ENCODE data around the gene NR1D1. TPM values are rescaled to one million over a fixed set of nuclear protein-coding genes. Genes with fewer than 3 reads are reported as not detected.
"Not testable (repeated sequence)": the region's sequence is repeated elsewhere in the genome, so short reads cannot be mapped to it uniquely, and the experiment has no call there.

Gene NR1D1
- total RNA-seq = 25.8 TPM
- long read RNA-seq, transcript NR1D1-201 (8 exons, 2,772 nt) = major isoform, 21 of 35 reads
- long read RNA-seq, partial matches to known transcripts = 9 of 35 reads
- long read RNA-seq, other reads (novel, unspliced or antisense) = 5 of 35 reads

GRCh38 chr17:40100419-40100668, at the start of gene NR1D1:
Gene NR1D1 (minus strand): TSS chr17:40100589. CDS start chr17:40100094, 495 bp downstream.
- intact Hi-C loops (cut with DNase I) = loop anchor here (1.0 kb wide), 1 partner anchor 8 kb away; no protein-coding TSS in a partner anchor
- DNase-seq (ENCODE audit: low spot score) = no peak

- intact Hi-C loops (cut with DNase I) = no loop called here
- DNase-seq (ENCODE audit: low spot score) = no peak
These were observed 48.1 kb upstream of the NR1D1 start for GRCh38 chr17:40148527-40148926.

DNA sequence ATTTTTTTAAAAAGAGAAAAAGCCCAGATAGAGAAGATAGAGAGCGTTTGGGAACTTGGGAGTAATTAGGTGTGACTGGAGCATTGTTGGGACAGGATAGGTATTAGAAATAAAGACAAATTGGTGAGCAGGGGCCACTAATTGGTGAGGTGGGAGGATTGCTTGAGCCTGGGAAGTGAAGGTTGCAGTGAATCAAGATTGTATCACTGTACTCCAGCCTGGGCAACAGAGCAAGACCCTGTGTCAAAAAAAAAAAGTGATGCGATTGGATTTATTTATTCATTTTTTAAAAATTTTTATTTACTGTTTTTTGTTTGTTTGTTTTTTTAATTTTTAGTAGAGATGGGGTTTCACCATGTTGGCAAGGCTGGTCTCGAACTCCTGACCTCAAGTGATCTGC, 45.1 kb upstream of the NR1D1 start:
- intact Hi-C loops (cut with DNase I) = no loop called here
- no peak for DNase-seq (ENCODE audit: low spot score)

GRCh38 chr17:40143166-40143565, 42.8 kb upstream of the NR1D1 start:
- DNase-seq (ENCODE audit: low spot score); intact Hi-C loops (cut with DNase I): not testable (repeated sequence)

- intact Hi-C loops (cut with DNase I) = loop anchor here (1.0 kb wide), 1 partner anchor 15 kb away; no protein-coding TSS in a partner anchor
- DNase-seq (ENCODE audit: low spot score) = no peak
These were observed 39.2 kb upstream of the NR1D1 start for GRCh38 chr17:40139566-40140058.

DNA sequence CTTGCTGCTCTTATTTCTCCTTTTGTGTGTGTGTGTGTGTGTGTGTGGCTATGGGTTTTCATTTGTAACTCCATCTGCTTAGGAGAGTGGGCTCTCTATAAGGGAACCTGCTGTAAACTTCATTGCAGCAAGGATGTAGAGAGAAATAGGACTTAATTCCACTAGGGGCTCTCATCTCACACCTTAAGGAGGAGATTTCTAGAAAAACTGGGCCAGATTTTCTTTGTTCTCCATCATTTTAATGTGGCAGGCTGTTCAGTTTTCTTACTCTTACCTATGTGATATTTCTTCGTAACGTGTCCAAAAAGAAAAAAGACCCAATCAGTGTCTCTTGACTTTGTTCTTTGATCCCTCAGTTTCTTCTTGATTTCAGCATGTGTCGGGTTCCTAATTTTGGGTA, 35.4 kb upstream of the NR1D1 start:
- DNase-seq (ENCODE audit: low spot score) = no peak
- intact Hi-C loops (cut with DNase I) = no loop called here

GRCh38 chr17:40134184-40134583, 33.8 kb upstream of the NR1D1 start:
- DNase-seq (ENCODE audit: low spot score) = no peak
- intact Hi-C loops (cut with DNase I) = no loop called here

- intact Hi-C loops (cut with DNase I) = no loop called here
- DNase-seq (ENCODE audit: low spot score) = peak; percentile 85
These were observed 30.1 kb upstream of the NR1D1 start for GRCh38 chr17:40130352-40131042.

DNA sequence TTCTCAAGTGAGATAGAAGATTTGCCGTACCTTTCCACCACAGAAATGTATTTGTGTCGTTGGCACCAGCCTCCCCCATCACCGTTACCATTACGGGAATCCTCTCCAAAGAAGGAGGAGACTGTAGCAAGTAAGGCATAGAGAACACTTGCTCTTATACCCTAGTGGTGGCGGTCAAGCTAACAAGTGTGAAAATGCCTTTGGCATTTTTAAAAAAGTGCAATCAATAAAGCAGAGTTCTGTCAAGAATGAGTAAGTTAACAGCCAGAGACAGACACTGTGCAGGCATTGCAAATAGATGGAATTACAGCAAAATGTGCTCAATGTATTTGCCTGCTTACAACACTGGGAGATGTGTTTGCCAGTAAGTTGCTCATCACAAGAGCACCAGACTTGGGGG, 29.1 kb upstream of the NR1D1 start:
- no peak for DNase-seq (ENCODE audit: low spot score)
- intact Hi-C loops (cut with DNase I) = no loop called here

DNA sequence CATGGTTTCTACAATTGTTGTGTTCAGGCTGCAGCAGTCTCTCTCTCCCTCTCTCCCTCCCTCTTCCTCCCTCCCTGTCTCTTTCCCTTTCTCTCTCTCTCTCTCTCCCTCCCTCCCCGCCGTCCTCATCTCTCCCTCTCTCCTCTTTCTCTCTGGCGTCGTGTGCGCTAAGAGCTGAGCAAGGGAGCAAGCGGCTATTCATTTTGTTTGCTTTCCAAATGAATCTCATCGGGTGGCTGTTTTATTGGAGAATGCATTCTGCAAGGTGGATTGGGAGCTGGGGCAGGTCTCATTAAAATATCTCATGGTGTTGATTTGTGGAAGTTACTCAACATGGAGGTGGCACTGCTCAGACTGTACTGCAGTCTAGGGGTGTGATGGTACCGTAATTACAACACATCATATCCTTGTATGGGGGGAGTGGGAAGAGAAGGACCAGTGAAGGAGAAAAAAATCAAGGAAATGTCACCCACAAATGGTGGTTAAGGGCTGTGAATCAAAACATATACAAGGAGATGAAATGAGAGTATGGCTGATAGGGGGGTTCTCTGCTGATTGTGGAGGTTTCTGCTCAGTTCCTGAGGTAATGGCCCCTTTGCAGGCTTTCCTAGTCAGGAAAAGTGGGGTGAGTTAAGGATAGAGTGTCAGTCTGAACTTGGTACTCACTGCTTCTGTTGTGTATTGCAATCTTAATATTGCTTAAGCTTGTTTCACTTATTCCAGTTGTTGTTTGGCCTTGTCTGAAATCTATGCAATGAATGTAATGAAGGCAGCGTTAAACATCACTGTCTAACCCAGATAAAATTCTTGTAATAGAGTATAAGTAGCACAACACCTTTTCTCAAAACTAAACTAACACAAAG, 24.1 kb upstream of the NR1D1 start:
- intact Hi-C loops (cut with DNase I) = loop anchor here (1.0 to 5.0 kb wide), 2 partner anchors 16 to 163 kb away; partner anchors contain the start of genes CASC3 and CDC6
- no peak for DNase-seq (ENCODE audit: low spot score)

DNA sequence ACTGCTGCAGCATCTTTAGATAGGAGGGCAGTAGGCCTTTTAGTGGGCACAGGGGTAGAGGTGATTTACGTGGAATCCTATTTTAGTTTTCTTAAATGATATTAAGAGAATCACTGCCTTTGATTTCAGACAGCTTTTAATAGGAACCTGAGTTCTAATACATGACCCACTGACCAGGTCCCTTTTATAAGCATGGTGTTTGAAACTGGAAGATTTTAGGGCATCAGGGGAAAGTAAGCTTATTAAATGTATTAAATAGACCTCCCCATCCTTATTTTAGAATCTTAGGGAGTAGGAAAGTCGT, 23.4 kb upstream of the NR1D1 start:
- no peak for DNase-seq (ENCODE audit: low spot score)
- intact Hi-C loops (cut with DNase I) = loop anchor here (1.0 to 5.0 kb wide), 2 partner anchors 17 to 164 kb away; partner anchors contain the start of genes CASC3 and CDC6

DNA sequence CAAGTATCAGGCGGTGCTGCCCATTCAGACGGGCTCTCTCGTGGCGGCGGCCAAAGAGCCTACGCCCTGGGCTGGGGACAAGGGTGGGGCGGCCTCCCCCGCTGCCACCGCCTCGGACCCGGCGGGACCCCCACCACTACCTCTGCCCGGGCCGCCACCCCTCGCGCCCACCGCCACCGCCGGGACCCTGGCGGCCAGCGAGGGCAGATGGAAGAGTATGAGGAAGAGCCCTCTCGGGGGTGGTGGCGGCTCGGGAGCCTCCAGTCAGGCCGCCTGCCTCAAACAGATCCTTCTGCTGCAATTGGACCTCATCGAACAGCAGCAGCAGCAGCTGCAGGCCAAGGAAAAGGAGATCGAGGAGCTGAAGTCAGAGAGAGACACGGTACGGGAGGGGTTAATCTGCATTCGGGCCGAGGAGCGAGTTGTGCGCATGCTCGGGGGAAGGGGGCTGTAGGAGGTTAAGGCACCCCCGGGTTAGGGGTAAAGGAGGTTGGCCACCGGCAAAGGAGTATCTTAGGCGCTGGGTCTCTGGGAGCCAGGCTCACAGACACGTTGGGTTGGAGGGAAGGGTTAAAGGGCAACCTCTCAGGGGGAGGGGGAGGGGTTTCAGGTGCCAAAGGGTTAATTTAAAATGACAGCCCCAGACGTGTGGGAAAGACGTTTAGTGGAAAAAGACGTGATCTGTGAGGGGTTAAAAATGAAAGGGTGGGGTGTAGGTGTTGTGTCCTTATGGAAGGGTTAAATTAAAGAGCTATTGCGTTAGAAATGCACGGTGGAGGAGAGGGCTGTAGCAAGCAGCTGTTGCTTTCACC, 22.8 kb upstream of the NR1D1 start:
- no peak for DNase-seq (ENCODE audit: low spot score)

GRCh38 chr17:40122136-40122998, 22.0 kb upstream of the NR1D1 start:
- intact Hi-C loops (cut with DNase I) = loop anchor here (5.0 kb wide), 1 partner anchor 165 kb away; the partner anchor contains the start of gene CDC6
- DNase-seq (ENCODE audit: low spot score) = no peak

More for the DNA sequence above, 22.8 kb upstream of the NR1D1 start:
- intact Hi-C loops (cut with DNase I) = loop anchor here (5.0 kb wide), 1 partner anchor 164 kb away; the partner anchor contains the start of gene CDC6

DNA sequence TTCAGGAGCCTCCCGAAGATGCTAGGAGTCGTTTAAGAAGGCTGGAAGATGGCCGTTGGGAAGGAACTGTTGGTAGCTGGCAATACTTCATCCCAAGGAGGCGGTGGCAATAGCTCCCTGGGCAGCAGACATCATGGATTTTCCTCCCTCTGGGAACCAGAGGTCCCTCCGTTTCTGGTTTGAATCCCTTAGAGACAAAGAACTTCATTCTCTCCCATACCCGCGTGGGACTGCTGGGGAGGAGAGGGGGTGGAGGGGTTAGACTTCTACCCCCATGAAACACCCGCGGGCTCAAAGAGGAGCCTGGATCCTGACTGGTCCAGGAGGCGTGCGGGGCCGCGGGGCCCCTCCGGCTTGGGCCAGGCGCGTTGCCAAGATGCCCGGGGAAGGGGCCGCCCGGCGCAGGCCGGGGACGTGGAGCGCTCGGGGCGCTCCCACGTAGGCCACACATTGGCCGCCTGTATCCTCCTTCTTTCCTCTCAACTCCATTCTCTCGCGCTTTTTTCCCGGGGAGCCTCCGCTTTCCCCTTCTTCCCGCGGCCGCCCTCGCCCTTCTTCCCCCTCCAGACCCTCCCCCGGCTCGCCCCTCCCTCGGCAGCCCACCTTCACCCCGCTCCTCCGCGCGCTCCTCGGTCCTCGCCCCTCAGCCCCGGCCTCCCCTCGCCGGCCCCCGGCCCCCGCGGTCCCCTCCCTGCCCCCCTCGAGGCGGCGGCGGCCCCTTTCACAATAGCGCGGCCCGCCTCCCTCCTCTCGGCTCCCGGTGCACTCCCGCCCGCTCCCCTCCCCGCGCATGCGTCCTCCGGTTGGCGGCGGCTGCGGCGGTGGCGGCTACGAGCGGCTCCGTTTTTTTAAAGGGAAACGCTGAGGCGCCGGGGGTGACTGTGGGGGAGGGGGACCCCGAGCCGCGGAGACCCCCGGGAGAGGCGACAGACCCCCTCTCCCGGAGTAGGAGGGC, 21.1 kb upstream of the NR1D1 start, which contains the start of gene MSL1:
TSS of gene MSL1 (plus strand) at position 791 of the 955 bp plus-strand sequence. CDS start 642 bp downstream, outside the sequence.
- intact Hi-C loops (cut with DNase I) = loop anchor here (5.0 kb wide), 1 partner anchor 166 kb away; the partner anchor contains the start of gene CDC6
- DNase-seq (ENCODE audit: low spot score) = peak; percentile 96

DNA sequence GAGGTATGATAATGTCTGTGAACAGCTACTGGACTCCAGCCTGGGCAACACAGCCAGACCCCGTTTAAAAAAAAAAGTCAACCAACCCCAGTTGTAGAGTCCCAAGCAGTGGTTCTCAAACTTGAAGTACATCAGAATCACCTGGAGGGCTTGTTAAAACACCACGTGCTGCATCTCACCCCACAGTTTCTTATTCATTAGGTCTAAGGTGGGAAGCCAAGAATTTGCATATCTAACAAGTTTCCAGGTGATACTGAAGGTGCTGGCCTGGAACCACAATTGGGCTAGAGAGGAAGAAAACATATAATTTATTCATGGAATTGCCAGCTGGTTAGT, 14.7 kb upstream of the NR1D1 start:
- intact Hi-C loops (cut with DNase I) = loop anchor here (5.0 kb wide), 1 partner anchor 42 kb away; no protein-coding TSS in a partner anchor
- DNase-seq (ENCODE audit: low spot score) = no peak

GRCh38 chr17:40113907-40114245, 13.5 kb upstream of the NR1D1 start:
- intact Hi-C loops (cut with DNase I) = loop anchor here (2.0 to 5.0 kb wide), 3 partner anchors 15 to 95 kb away; no protein-coding TSS in a partner anchor
- no peak for DNase-seq (ENCODE audit: low spot score)
